ENCODE data around the gene MN1. TPM values are rescaled to one million over a fixed set of nuclear protein-coding genes. Genes with fewer than 3 reads are reported as not detected.

The MN1 gene
- total RNA-seq, 1 donor from 2014 or later, result 0.07 TPM

DNA sequence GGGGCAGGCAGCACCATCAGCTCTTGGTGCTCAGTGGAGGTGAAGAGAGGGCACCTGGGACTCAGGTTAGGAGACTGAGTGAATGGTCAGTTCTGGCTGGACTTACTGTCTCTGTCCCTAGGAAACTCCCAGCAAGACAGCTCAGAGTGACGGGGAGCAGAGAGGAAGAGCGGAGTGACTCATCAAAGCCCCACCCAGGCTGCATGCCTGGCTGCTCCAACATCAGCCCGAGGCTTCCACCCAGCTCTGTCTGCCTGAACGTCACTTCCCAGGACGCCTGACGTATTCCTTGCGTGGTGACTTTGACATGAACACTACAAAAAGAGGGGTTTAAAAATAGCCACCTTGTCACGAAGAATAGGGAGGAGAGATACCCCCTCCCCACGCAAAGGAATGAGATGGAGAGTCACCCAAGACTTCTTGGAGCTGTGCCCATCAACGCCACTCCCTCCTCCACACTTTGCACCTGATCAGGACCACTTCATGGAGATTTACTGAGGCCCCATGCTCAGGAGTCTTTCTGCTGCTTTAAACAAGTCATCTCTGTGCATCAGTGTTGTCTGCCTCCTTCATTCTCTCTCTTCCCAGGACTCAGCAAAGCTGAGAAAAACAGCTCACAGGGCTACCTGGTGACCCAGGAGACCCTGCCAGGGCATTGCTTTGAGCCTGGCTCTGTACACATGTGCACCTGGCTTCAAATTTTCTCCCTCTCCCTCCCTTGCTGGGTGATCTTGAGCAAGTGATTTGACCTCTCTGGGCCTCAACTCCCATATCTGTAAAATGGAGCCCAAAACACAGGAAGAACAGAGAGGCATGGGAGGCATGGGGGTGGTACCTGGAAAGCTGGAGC is 83.1 kb downstream of the MN1 start:
- Mint-ChIP-seq H3K36me3 (ENCODE audit: low read depth) (no peaks in the 10 kb centered on the region), H3K4me1 (no peaks in the 10 kb centered on the region), H3K4me3 (no peak overlapping the region), H3K9me3 (peaks cover 3% of the 10 kb centered on the region), H3K27ac (no peak overlapping the region), H3K27me3 (peaks cover 5% of the 10 kb centered on the region)
- ATAC-seq (ENCODE audit: low read depth) (no peak), DNase-seq (no peak)
- CTCF ChIA-PET, result no interaction called here
- TF ChIP-seq, protein P1, sequence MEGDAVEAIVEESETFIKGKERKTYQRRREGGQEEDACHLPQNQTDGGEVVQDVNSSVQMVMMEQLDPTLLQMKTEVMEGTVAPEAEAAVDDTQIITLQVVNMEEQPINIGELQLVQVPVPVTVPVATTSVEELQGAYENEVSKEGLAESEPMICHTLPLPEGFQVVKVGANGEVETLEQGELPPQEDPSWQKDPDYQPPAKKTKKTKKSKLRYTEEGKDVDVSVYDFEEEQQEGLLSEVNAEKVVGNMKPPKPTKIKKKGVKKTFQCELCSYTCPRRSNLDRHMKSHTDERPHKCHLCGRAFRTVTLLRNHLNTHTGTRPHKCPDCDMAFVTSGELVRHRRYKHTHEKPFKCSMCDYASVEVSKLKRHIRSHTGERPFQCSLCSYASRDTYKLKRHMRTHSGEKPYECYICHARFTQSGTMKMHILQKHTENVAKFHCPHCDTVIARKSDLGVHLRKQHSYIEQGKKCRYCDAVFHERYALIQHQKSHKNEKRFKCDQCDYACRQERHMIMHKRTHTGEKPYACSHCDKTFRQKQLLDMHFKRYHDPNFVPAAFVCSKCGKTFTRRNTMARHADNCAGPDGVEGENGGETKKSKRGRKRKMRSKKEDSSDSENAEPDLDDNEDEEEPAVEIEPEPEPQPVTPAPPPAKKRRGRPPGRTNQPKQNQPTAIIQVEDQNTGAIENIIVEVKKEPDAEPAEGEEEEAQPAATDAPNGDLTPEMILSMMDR (IDR thresholded peaks at IDR 0.05), result no peak
- POLR2A ChIA-PET, result no interaction called here
- intact Hi-C loops (cut with micrococcal nuclease), result no loop called here

DNA sequence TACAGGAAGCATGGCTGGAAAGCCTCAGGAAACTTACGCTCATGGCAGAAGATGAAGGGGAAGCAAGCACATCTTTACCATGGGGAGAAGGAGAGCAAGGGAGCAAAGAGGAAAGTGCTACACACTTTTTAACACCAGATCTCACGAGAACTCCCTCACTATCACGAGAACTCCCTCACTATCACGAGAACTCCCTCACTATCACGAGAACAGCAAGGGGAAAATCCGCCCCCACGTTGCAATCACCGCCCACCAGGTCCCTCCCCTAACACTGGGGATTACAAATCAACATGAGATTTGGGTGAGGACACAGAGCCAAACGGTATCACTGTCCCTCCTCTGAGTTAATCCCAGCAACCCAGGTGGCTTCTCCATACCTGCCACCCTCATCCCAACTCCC is 84.5 kb downstream of the MN1 start:
- intact Hi-C loops (cut with micrococcal nuclease), result no loop called here
- CTCF ChIA-PET, result no interaction called here
- ATAC-seq (ENCODE audit: low read depth) (no peak), DNase-seq (no peak)
- Mint-ChIP-seq H3K27ac (no peak overlapping the region), H3K9me3 (peaks cover 3% of the 10 kb centered on the region), H3K27me3 (peaks cover 7% of the 10 kb centered on the region), H3K36me3 (ENCODE audit: low read depth) (no peaks in the 10 kb centered on the region), H3K4me3 (no peak overlapping the region), H3K4me1 (no peaks in the 10 kb centered on the region)
- POLR2A ChIA-PET, result no interaction called here
- TF ChIP-seq, protein P1 (IDR thresholded peaks at IDR 0.05), result no peak

DNA sequence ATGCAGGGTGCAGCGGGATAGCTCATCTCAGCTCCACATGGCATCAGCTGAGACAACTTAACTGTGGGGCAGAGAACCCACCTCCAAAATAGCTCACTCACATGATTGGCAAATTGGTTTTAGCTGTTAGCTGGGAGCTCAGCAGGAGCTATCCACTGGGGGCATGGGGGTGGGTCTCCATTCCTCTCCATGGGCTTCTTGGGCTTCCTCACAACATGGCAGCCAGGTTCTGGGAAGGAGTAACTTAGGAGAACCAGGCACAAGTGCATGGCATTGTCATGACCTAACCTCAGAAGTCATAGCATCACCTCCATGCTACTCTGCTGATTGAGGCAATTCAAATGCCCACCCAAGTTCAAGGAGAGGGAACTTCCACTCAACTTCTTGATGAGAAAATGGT is 85.5 kb downstream of the MN1 start:
- Mint-ChIP-seq H3K27ac (no peak overlapping the region), H3K4me3 (no peak overlapping the region), H3K27me3 (peaks cover 7% of the 10 kb centered on the region), H3K36me3 (ENCODE audit: low read depth) (no peaks in the 10 kb centered on the region), H3K9me3 (peaks cover 3% of the 10 kb centered on the region), H3K4me1 (no peaks in the 10 kb centered on the region)
- no peak for DNase-seq
- POLR2A ChIA-PET, result no interaction called here
- intact Hi-C loops (cut with micrococcal nuclease), result no loop called here
- ATAC-seq (ENCODE audit: low read depth), result no peak
- TF ChIP-seq, protein P1 (IDR thresholded peaks at IDR 0.05), result no peak
- CTCF ChIA-PET, result no interaction called here

DNA sequence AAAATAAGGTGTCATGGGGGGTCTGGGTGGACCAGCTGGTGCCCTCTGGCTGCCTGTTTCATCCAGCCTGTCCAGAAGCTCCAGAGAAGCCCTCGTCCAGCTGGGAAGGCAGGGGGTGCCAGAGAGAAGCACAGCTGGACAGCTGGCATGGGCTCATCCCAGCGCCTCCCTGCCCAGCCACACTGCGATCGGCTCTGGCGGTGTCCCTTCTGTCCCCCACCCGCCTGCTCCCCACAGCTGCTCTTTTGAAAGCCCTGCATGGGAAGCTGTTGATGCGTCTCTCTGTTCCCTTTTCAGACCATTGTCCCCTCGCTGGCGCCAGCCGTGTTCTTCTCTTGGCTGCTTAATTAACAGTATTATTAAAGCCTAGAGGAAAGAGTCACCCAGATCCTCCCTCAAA is 86.5 kb downstream of the MN1 start:
- peaks cover 12% of the 10 kb centered on the region for H3K27me3 Mint-ChIP-seq
- H3K27ac Mint-ChIP-seq, result no peak overlapping the region
- H3K9me3 Mint-ChIP-seq, result peaks cover 3% of the 10 kb centered on the region
- ATAC-seq (ENCODE audit: low read depth) (no peak), DNase-seq (no peak)
- POLR2A ChIA-PET, result no interaction called here
- CTCF ChIA-PET, result no interaction called here
- TF ChIP-seq, protein P1 (IDR thresholded peaks at IDR 0.05), result no peak
- no peaks in the 10 kb centered on the region for H3K4me1 Mint-ChIP-seq
- intact Hi-C loops (cut with micrococcal nuclease), result no loop called here
- H3K36me3 Mint-ChIP-seq (ENCODE audit: low read depth), result no peaks in the 10 kb centered on the region
- H3K4me3 Mint-ChIP-seq, result no peak overlapping the region

DNA sequence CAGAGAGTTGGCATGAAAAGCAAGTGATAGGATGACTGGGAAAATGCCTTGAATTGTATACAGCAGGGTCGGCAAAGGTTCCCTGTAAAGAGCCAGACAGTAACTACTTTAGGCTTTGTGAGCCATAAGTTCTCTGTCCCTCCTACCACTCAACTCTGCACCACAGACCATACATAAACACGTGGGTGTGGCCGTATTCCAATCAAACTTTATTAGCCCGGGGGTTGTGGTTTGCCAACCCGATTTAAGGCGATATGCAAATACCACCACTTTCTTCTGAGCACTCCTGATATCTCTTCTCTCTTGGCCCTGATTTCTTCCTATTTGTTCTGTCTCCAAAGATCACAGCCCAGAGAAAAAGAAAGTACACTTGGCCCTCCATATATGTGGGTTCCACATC is 87.5 kb downstream of the MN1 start:
- intact Hi-C loops (cut with micrococcal nuclease), result no loop called here
- Mint-ChIP-seq H3K27me3 (peaks cover 9% of the 10 kb centered on the region), H3K36me3 (ENCODE audit: low read depth) (no peaks in the 10 kb centered on the region), H3K9me3 (peaks cover 3% of the 10 kb centered on the region), H3K4me1 (no peaks in the 10 kb centered on the region), H3K4me3 (no peak overlapping the region), H3K27ac (no peak overlapping the region)
- ChIA-PET POLR2A (no interaction called here), CTCF (no interaction called here)
- TF ChIP-seq, protein P1 (IDR thresholded peaks at IDR 0.05), result no peak
- ATAC-seq (ENCODE audit: low read depth) (no peak), DNase-seq (no peak)

Measured in activated B cell treated with CpG ODN at 0.5 μM for 24 hours (primary cell).